H9 (cell line): Measurements from ENCODE around the gene TBC1D22A. TPM values are rescaled to one million over a fixed set of nuclear protein-coding genes. Genes with fewer than 3 reads are reported as not detected.

ENCODE experiments used
- DNase-seq: peaks from one replicate; pipeline ENCODE4 v3.0.0-alpha.2; 2017
- H2AFZ ChIP-seq: one replicate; pipeline ENCODE4 v1.6.1; 2013; ENCODE audit warnings: mild to moderate bottlenecking, low read length, control low read depth, moderate library complexity
- H2AK5ac ChIP-seq: 2 replicates; pipeline ENCODE4 v1.6.1; 2013; ENCODE audit warnings: low read length, control low read depth, mixed read lengths; ENCODE audit not compliant: insufficient read length
- H2BK120ac ChIP-seq: one replicate; pipeline ENCODE4 v1.6.1; 2013; ENCODE audit warnings: low read depth, mild to moderate bottlenecking, low read length, control low read depth, inconsistent platforms; ENCODE audit not compliant: poor library complexity, severe bottlenecking
- H2BK12ac ChIP-seq: 2 replicates; pipeline ENCODE4 v1.6.1; 2013; ENCODE audit warnings: low read length, control low read depth, mixed read lengths, low read depth; ENCODE audit not compliant: insufficient read length
- H2BK15ac ChIP-seq: 2 replicates; pipeline ENCODE4 v1.6.1; 2013; ENCODE audit warnings: low read depth, low read length, control low read depth
- H2BK20ac ChIP-seq: one replicate; pipeline ENCODE4 v1.6.1; 2013; ENCODE audit warnings: low read depth, mild to moderate bottlenecking, low read length, control low read depth, inconsistent platforms; ENCODE audit not compliant: poor library complexity, severe bottlenecking
- H2BK5ac ChIP-seq: 2 replicates; pipeline ENCODE4 v1.6.1; 2013; ENCODE audit warnings: low read length, control low read depth, mixed read lengths; ENCODE audit not compliant: insufficient read length
- H3K14ac ChIP-seq: 2 replicates; pipeline ENCODE4 v1.6.1; 2013; ENCODE audit warnings: low read length, control low read depth; ENCODE audit not compliant: insufficient read depth
- H3K18ac ChIP-seq: 2 replicates; pipeline ENCODE4 v1.6.1; 2013; ENCODE audit warnings: low read depth, mild to moderate bottlenecking, mixed read lengths, low read length, control low read depth; ENCODE audit not compliant: insufficient read length
- H3K23ac ChIP-seq: 2 replicates; pipeline ENCODE4 v1.6.1; 2013; ENCODE audit warnings: low read length, control low read depth, mixed read lengths, low read depth; ENCODE audit not compliant: insufficient read length
- H3K23me2 ChIP-seq: 2 replicates; pipeline ENCODE4 v1.6.1; 2013; ENCODE audit warnings: low read depth, mild to moderate bottlenecking, mixed read lengths, low read length, control low read depth; ENCODE audit not compliant: insufficient read length, poor library complexity, severe bottlenecking
- H3K27ac ChIP-seq: 2 replicates; pipeline ENCODE4 v1.5.1; 2013; ENCODE audit warnings: low read length, control low read depth, mixed read lengths, low read depth; ENCODE audit not compliant: insufficient read length
- H3K27me3 ChIP-seq: 2 replicates; pipeline ENCODE4 v1.6.1; 2013; ENCODE audit warnings: low read length, control low read depth, inconsistent platforms; ENCODE audit not compliant: insufficient read depth
- H3K4ac ChIP-seq: 2 replicates; pipeline ENCODE4 v1.6.1; 2013; ENCODE audit warnings: low read depth, mild to moderate bottlenecking, control low read depth, inconsistent platforms, low read length, moderate library complexity
- H3K4me1 ChIP-seq: 2 replicates; pipeline ENCODE4 v1.6.1; 2013; ENCODE audit warnings: low read length, control low read depth, inconsistent platforms; ENCODE audit not compliant: insufficient read depth
- H3K4me2 ChIP-seq: 2 replicates; pipeline ENCODE4 v1.6.1; 2013; ENCODE audit warnings: low read length, control low read depth, mixed read lengths; ENCODE audit not compliant: insufficient read length, insufficient read depth
- H3K56ac ChIP-seq: 2 replicates; pipeline ENCODE4 v1.6.1; 2013; ENCODE audit warnings: low read depth, mild to moderate bottlenecking, mixed read lengths, low read length, control low read depth; ENCODE audit not compliant: insufficient read length
- H3K79me1 ChIP-seq: 2 replicates; pipeline ENCODE4 v1.6.1; 2013; ENCODE audit warnings: low read depth, mild to moderate bottlenecking, moderate library complexity, low read length, control low read depth, inconsistent platforms; ENCODE audit not compliant: insufficient read depth, poor library complexity, severe bottlenecking
- H3K79me2 ChIP-seq: 2 replicates; pipeline ENCODE4 v1.6.1; 2013; ENCODE audit warnings: low read length, control low read depth, inconsistent platforms; ENCODE audit not compliant: insufficient read depth
- H3K9ac ChIP-seq: 2 replicates; pipeline ENCODE4 v1.6.1; 2013; ENCODE audit warnings: low read length, control low read depth, mixed read lengths; ENCODE audit not compliant: insufficient read length; ENCODE audit errors: extremely low read depth
- H3K9me3 ChIP-seq: one replicate; pipeline ENCODE4 v1.6.1; 2013; ENCODE audit warnings: low read depth, low read length, inconsistent platforms; ENCODE audit not compliant: control insufficient read depth
- H3T11ph ChIP-seq: one replicate; pipeline ENCODE4 v1.6.1; 2013; ENCODE audit warnings: mild to moderate bottlenecking, low read length, control low read depth, inconsistent platforms
- H4K20me1 ChIP-seq: one replicate; pipeline ENCODE4 v1.6.1; 2013; ENCODE audit not compliant: control insufficient read depth, insufficient read length, insufficient read depth
- H4K5ac ChIP-seq: 2 replicates; pipeline ENCODE4 v1.6.1; 2013; ENCODE audit warnings: low read depth, mild to moderate bottlenecking, mixed read lengths, low read length, control low read depth; ENCODE audit not compliant: insufficient read length
- H4K8ac ChIP-seq: replicated peaks from 2 replicates; pipeline ENCODE4 v1.6.1; 2013; ENCODE audit warnings: low read length, control low read depth, mixed read lengths, low read depth; ENCODE audit not compliant: insufficient read length
- H4K91ac ChIP-seq: 2 replicates; pipeline ENCODE4 v1.6.1; 2013; ENCODE audit warnings: low read depth, mild to moderate bottlenecking, moderate library complexity, mixed read lengths, low read length, control low read depth; ENCODE audit not compliant: insufficient read length
- H3K27ac Mint-ChIP-seq, 3 experiments: 2 replicates in 2 of 3; 3 replicates in 1 of 3; pipeline ENCODE4 v1.8.0; 2020 to 2021; ENCODE audit warnings: mixed read lengths in 3 of 3, mild to moderate bottlenecking in 1 of 3, moderate library complexity in 1 of 3
- H3K27me3 Mint-ChIP-seq: 2 replicates; pipeline ENCODE4 v1.8.0; 2021; ENCODE audit warnings: low read depth, mild to moderate bottlenecking, moderate library complexity, mixed read lengths
- H3K36me3 Mint-ChIP-seq, 3 experiments: 2 replicates in 2 of 3; 3 replicates in 1 of 3; pipeline ENCODE4 v1.8.0; 2020 to 2021; ENCODE audit warnings: low read depth in 3 of 3, mixed read lengths in 3 of 3; ENCODE audit not compliant: insufficient read depth in 1 of 3
- H3K4me1 Mint-ChIP-seq, 2 experiments: 2 replicates each; pipeline ENCODE4 v1.8.0; 2020; ENCODE audit warnings: mixed read lengths in 2 of 2
- H3K4me3 Mint-ChIP-seq, 2 experiments: 2 replicates in 1 of 2; 3 replicates in 1 of 2; pipeline ENCODE4 v1.8.0; 2020 to 2021; ENCODE audit warnings: mild to moderate bottlenecking in 2 of 2, mixed read lengths in 2 of 2, moderate library complexity in 1 of 2
- H3K9me3 Mint-ChIP-seq, 2 experiments: 2 replicates in 1 of 2; 3 replicates in 1 of 2; pipeline ENCODE4 v1.8.0; 2020; ENCODE audit warnings: mild to moderate bottlenecking in 2 of 2, mixed read lengths in 2 of 2, moderate library complexity in 1 of 2
- WGBS: extraction: QIAGEN DNeasy Blood & Tissue Kit; methylation state at CpG from one replicate; pipeline ENCODE4 v1.1.7; 2013; ENCODE audit warnings: missing lambda C conversion rate, low lambda C conversion rate, mixed read lengths; ENCODE audit not compliant: insufficient read length; ENCODE audit errors: extremely low coverage; 5-methylcytosine and 5-hydroxymethylcytosine counted together
- total RNA-seq: library from RNA; stranded (reverse); gene quantifications from 2 replicates; pipeline ENCODE4 v1.2.1, GENCODE V29; 2021
- TF ChIP-seq, protein P1 (sequence below): fragments of 200-600 bp; sonication (generic); conservative IDR thresholded peaks from 3 replicates; pipeline ENCODE4 v1.8.0; 2021; ENCODE audit warnings: antibody characterized with exemption, mild to moderate bottlenecking

TBC1D22A gene
- total RNA-seq, 1 experiment from 2014 or later: 20.8 TPM

DNA sequence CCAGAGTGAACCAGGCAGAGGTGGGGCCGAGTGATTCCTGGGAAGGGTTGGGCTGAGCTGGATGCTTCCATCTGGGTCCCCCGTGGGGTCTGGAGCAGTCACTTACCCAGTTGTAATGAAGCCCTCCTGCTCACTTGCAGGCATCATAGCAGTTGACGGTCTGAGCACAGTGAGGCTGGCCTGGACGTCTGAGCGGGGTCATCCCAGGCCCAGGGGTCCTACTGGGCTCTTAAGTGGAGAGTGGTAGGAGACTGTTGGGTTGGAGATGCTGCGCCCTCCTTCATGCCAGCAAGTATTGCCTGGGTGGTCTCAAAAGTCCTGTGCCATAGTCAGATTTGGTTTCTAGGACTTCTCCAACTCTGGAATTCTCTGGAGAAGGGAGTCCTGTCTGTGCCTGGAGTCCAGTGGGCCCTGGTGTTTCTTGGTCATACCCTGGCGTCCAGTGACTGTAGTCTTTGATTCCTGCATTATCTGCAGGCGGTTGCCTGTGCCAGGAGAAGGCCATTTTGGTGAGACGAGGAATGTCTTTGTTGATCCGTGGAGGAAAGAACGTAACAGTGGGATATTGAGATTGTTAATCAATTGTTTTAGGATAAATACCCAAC, 82.3 kb downstream of the TBC1D22A start:
- WGBS: no CpG with 5 or more reads among the region's 11 CpGs
- Mint-ChIP-seq H3K4me3 (no peak overlapping the region), H3K27ac (peak overlapping the region in 2 of 3 experiments; percentile 13; a peak in 3 of 7 replicates), H3K4me1 (peaks cover 7 to 11% of the 10 kb centered on the region in 2 experiments), H3K27me3 (no peaks in the 10 kb centered on the region), H3K36me3 (peaks cover 0 to 10% (median 5%) of the 10 kb centered on the region in 3 experiments; a peak in 5 of 7 replicates), H3K9me3 (no peaks in the 10 kb centered on the region)
- Histone ChIP-seq H3K14ac (no peak overlapping the region), H3K4me2 (no peak overlapping the region), H3T11ph (no peak overlapping the region), H4K20me1 (no peaks in the 10 kb centered on the region), H3K79me2 (no peaks in the 10 kb centered on the region), H3K27me3 (no peaks in the 10 kb centered on the region), H2BK20ac (no peak overlapping the region), H2BK5ac (no peak overlapping the region), H3K23ac (no peak overlapping the region), H4K8ac (no peak overlapping the region), H3K4ac (no peak overlapping the region), H3K4me1 (peaks cover under 1% of the 10 kb centered on the region; the same call in 1 of the 2 replicates), H3K56ac (no peak overlapping the region), H3K79me1 (no peaks in the 10 kb centered on the region), H2AK5ac (no peak overlapping the region), H2AFZ (no peak overlapping the region), H3K23me2 (no peaks in the 10 kb centered on the region), H2BK12ac (no peak overlapping the region), H2BK15ac (no peak overlapping the region), H4K91ac (no peak overlapping the region), H2BK120ac (no peak overlapping the region), H3K9me3 (no peaks in the 10 kb centered on the region), H3K9ac (no peak overlapping the region), H4K5ac (no peak overlapping the region), H3K27ac (no peak overlapping the region), H3K18ac (no peak overlapping the region)
- no peak for DNase-seq
- TF ChIP-seq, protein P1, sequence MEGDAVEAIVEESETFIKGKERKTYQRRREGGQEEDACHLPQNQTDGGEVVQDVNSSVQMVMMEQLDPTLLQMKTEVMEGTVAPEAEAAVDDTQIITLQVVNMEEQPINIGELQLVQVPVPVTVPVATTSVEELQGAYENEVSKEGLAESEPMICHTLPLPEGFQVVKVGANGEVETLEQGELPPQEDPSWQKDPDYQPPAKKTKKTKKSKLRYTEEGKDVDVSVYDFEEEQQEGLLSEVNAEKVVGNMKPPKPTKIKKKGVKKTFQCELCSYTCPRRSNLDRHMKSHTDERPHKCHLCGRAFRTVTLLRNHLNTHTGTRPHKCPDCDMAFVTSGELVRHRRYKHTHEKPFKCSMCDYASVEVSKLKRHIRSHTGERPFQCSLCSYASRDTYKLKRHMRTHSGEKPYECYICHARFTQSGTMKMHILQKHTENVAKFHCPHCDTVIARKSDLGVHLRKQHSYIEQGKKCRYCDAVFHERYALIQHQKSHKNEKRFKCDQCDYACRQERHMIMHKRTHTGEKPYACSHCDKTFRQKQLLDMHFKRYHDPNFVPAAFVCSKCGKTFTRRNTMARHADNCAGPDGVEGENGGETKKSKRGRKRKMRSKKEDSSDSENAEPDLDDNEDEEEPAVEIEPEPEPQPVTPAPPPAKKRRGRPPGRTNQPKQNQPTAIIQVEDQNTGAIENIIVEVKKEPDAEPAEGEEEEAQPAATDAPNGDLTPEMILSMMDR: no peak
